ENCODE measurements around the gene SLC26A6.

The SLC26A6 gene

DNA sequence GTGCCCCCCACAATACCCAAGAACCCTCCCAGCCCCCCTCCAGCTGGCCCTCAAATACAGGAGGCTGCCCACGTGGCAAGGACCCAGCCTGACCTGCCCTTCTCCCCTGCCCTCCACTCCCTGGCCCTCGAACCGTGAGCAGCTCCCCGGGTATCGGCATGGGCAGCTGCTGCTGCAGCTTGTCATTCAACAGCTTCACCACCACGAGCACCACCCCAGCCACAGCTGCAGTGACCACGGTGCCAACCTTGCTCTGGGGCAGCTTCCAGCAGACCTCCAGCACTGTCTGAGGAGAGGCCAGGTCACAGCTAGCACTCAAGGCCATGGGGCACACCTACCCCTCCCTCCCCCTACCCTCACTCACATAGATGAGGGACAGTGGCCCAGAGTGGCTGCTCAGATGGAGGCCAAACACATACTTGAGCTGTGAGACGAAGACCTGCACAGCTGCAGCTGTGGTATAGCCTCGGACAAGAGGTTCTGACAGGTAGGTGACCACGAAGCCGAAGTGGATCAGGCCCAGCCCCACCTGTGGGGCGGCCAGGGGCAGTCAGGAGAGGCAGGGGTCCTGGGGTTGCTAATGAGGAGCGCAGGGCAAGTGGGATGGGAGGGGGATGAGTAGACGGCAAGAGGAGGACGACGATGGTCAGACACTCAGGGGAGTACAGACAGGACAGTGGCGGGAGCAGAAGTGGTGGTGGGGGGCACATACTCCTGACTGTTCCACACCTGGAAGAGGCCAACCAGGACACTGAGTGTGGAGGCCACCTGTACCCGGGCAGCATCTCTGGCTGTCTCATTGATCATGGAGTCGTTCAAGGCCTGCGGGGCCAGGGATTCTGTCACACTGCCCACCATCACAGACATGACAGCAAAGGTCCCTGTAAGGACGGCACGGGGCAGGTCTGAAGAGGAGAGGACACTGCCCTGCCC lies 3.5 kb downstream of the SLC26A6 start:
- DNase-seq (ENCODE audit: low read depth) = no peak

DNA sequence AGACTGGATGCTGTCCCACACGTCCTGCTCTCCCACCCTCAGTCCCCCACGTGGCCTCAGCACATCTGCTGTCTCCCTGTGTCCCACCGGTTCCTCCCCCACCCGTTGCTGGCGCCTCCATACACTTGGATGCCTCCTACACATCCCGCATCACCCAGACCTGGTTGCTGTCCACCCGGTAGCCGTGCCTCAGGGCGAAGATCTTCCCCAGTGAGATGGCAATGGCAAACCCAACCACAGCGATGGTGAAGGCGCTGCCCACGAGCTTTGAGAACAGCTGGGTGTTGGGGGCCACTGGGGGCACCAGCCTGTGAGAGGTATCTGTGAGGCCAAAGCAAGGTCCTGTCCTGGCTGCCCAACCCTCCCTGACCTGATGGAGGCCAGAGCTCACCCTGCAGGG lies 4.4 kb downstream of the SLC26A6 start:
- no peak for DNase-seq (ENCODE audit: low read depth)

DNA sequence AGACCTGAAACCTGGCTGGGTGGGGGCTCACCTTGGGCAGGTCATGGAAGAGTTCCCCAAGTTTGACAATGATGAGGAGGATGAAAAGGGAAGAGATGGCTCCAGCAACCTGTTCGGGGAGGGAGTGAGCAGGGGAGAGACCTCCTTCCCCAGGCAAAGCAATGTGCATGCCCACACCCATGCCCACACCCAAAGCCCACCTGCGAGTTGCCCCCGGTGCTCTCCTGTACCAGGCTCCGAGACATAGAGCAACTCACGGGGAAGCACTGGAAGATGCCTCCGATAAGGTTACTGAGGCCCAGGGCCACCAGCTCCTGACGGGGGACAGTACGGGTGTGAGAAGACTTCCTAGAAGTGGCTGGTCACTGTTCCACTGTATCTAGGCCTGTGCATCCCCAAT lies 4.9 kb downstream of the SLC26A6 start:
- no peak for DNase-seq (ENCODE audit: low read depth)

DNA sequence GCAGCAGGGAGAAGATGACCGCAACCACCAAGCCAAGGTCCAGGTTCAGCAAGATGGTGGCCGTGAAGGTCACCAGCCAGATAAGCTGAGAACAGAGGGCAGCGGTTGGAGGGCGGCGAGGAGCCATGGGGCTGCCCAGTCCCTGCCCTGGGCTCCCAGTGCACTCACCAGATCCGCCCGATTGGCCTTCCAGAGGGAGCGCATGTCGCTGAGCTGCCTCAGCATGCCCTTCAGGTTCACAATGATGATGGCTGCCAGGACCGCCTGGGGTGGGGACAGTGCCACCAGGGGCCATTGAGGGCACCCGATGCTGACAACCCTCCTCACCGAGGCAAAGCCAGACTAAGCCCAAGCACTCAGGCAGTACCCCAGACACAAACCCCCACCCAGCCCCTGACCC lies 5.4 kb downstream of the SLC26A6 start:
- no peak for DNase-seq (ENCODE audit: low read depth)

DNA sequence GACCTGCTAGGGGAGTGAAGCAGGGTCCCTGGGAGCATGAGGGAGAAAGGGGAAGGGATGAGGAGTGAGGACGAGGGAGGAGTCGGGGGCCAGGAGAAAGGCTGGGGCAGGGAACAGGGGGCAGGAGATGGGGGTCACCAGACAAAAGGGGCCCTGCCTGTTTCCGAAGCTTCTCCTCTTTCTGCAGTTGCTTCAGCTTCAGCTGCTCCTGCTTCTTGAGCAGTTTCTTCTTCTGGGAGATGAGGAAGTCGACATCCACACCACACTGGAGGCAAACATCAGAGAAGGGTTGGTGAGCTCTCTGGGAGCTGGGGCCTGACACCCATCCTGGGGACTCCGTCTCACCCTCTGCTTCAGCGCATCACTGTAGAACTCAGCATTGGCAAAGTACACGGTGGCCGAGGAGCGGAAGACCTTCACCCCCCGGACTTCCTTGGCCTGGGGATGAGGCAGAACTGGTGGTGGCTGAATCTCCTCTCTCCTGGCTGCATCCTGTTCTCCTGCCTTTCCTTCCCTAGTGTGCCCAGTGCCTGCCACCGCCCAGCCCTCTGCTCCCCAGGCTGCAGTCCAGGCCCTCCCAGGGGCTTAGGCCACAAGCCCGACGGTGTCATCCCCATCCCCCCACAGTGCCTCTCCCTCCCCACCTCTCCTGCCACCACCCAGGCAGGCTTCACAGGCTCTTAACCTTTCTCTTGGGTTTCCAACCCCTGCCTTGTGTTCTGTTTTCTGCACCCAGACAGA lies 6.8 kb downstream of the SLC26A6 start:
- no peak for DNase-seq (ENCODE audit: low read depth)

DNA sequence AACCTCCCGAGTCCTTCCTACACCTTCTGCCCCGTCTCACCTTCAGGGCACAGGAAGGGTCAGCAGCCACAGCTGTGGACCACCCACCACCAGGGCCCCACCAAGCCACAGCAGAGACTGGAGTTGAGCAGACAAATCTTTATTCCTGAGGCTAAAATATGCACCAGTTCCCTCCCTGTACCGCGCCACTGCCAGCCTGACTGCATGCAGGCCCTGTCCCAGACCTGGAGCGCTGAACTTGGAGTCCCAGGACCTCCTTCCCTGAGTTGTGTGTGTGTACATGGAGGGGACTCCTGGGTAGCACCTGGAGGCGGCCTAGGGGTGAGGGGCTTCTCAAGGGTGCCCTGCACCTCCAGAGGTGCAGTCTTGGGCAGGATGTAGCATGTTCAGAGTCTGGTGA lies 9.7 kb downstream of the SLC26A6 start:
- no peak for DNase-seq (ENCODE audit: low read depth)

DNA sequence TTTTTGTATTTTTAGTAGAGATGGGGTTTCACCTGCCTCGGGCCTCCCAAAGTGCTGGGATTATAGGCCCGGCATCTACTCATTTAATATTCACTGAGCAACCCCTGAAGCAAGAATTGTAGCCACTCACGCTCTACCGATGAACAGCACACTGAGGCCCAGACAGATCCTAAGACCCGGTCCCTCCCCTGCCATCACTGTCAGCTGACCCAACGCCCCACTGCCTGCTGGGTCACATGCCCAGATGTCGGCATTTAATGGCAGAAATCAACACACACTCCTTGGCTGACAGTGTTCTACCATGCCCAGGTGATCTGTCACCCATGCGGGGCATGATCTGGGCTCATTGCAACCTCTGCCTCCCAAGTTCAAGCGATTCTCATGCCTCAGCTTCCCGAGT lies 10.5 kb downstream of the SLC26A6 start:
- DNase-seq (ENCODE audit: low read depth) = no peak

DNA sequence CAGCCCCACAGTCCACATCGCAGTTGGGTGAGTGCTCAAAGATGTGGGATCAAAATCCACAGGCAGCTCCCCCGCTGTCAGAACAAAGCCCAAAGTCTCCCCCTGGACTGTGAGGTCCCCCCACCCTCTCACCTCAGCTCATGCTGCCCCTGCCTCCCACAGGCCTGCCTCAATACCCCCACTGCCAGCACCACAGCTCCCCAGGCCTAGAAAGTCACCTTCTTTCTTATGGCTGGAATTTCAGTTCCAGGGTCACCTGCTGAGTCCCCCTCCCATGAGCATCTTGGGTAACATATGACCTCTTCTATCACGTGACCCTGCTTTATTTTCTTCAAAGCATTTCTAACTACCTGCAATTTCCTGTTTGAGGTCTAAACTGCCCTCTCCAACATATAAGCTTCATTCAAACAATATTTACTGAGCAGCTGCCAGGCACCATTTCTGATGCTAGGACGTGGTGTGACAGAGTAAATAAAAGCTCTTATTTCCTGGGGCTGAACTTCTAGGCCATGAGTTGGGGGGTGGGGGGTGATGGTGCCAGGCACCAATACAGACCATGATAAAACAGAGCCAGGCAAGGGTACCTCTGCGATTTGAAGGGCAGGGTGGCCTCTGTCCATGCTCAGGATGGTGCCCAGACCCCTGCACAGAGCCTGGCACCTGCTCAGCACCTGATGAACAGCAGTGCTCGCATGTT lies 11.3 kb downstream of the SLC26A6 start:
- no peak for DNase-seq (ENCODE audit: low read depth)

DNA sequence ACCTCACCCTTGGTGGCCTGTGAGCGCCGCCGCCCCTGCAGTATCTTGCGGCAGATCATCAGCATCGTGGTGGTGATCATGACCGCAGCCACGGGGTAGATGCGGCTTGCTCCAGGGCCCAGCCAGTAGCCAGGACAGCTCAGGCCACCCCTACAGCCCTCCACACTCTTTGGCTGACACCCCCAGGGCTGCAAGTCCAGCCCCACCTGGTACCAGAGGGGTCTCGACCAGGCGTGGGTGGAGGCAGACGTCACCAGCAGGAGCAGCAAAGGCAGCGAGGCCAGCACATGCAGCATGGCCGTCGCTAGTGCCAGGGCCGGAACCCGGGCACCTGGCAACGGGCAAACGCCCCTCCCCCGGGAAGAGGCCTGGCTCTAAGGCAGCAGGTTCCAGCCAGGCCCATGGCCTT lies 13.8 kb downstream of the SLC26A6 start, which contains the start of gene TMEM89:
TSS of gene TMEM89 (minus strand) at position 309 of the 409 bp plus-strand sequence. CDS start at position 296, 13 bp downstream.
- no peak for DNase-seq (ENCODE audit: low read depth)

DNA sequence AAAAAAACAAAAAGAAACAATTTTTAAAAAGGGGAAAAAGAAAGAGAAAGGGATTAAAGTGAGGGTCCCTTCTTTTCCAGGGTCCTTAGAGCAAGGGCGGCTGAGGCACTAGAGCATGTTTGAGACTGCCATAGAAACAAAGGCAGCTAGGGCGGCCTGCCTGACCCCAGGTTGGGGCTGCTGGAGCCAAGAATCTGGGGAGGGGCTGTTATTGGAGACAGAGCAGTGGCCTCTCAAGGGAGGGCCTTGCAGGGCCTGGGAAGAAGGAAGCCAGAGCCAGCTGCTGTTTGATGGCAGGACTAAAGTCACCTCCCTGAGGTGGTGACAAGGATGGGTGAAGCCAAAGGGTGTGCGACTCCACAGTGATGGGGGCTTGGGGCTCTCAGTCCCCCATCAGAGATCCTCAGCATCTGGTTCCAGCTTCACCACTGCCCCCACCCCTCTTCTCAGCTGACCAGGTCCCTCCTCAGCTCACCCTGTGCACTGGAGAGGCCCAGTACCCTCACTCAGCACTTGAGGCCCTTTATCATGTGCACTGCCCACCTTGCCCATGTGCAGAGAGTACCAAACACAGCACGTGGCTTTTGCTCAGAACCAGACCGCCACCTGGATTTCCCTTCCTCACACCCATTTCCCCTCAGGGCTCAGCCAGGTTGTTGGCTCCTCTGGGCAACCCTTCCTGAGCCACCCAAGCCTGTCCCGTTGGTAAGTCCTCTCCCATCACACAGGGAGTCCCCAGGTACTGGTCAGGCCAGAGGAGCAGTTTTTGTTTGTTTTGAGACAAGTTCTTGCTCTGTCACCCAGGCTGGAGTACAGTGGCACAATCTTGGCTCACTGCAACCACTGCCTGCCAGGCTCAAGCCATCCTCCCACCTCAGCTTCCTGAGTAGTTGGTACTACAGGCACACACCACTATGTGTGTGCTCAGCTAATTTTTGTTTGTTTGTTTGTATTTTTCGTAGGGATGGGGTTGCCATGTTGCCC lies 15.4 kb downstream of the SLC26A6 start:
- DNase-seq (ENCODE audit: low read depth) = no peak

DNA sequence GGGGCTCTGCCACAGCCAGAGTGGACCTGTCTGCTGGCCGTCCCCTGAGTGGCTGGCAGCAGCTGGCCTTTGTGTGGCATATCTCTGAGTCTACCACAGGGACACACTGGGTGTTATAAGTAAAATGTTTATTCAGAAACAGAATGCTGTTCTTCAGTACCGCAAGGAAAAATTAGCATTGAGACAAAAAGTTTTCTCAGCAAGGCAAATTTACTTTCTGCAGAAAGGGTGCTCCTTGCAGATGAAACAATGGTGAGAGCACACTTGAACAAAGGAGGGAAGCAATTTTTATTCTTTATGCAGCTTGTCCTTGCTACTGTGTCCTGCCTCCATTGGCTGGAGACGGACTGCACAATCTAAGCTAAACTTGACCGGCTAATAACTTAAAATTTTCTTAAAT lies 17.7 kb downstream of the SLC26A6 start:
- DNase-seq (ENCODE audit: low read depth) = no peak

DNA sequence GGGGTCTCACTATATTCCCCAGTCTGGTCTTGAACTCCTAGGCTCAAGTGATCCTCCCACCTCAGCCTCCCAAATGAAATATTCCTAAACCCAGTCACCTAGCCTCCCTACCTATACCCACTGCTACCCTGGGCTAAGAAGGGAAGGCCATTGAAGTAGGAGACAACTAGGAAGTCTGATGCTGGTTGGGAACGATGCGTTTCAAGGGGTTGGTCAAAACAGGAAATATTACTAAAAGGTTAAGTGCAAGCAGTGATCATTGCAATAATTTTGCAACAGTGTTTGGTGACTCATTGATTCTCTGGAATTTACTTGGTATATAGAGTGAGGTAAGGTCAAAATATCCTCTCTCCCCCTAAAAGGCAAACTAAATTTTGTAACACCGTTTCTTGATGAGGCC lies 21.2 kb downstream of the SLC26A6 start:
- no peak for DNase-seq (ENCODE audit: low read depth)

DNA sequence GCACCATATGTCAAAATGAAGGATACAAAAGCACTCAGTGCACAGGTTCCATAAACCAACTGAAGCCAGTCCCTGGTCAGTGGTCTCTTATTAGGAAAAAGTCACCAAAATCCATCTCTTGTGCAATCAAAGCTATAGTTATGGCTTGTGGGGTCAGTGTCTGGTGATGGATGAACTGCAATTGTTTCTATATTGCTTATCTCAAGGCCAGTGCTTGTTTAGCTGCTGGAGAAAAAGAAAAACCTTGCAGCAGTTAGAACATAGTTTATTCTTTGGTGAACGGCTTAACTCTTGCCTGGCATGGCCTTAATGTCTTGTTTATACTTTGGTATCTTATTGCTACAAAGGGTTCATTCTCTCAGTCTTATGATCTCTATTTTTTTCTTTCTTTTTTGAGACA lies 23.0 kb downstream of the SLC26A6 start:
- no peak for DNase-seq (ENCODE audit: low read depth)

DNA sequence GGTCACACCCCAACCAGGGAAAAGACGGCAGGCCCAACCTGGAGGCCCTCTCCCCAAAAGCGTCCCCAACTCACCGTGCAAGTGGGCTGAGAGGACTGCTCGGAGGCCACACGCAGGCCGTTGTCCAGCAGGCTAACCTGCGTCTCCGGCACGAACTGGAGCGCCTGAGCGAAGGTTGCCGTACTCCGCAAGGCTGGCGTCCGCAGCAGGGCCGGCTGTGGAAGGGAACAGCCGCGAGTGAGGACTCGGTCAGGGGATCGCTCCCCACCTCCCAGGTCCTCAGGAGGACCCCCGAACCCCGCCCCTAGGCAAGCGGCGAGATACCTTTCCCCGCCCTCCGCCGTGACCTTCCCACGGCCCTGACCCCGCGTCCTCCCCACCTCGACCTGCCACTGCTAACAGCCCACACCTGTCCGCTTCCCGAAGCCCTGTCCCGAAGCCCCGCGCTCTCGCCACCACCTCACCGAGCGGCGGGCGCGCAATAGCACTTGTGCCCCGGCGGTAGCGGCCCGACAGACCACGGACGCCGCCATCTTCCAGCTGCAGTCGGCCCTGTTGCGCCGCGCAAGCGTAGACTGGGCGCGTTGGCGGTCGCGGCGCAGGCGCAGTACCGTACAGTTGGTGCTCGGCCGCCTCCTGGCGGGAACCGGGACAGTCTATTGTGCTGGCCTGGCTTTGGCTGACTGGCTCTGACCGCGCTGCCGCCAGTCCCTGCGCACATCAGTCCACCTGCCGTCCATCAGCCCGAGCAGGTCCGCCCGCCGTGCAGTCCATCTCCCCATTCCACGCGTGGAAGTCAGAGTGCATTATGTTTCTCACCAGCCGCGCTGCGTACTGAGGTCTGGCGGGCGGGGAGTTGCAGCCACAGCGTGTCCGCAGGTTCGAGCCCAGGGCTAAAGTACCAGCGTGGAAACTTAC lies 25.9 kb downstream of the SLC26A6 start, which contains the start of gene UQCRC1:
TSS of gene UQCRC1 (minus strand) at position 559 of the 918 bp plus-strand sequence. CDS start at position 533, 26 bp downstream.
- peak; percentile 92 for DNase-seq (ENCODE audit: low read depth)

DNA sequence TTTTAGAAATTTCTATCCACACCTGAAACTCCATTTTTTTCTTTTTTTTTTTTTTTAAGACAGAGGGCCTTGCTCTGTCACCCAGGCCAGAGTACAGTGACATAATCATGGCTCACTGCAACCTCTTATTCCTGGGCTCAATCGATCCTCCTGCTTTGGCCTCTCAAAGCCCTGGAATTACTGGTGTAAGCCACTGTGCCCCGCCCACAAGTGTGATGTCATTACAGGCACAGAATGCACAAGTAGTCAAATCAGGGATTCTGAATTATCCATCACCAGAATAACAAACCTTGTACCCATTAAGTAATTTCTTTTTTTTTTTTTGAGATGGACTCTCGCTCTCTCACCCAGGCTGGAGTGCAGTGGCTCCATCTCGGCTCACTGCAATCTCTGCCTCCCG lies 27.7 kb downstream of the SLC26A6 start:
- no peak for DNase-seq (ENCODE audit: low read depth)

DNA sequence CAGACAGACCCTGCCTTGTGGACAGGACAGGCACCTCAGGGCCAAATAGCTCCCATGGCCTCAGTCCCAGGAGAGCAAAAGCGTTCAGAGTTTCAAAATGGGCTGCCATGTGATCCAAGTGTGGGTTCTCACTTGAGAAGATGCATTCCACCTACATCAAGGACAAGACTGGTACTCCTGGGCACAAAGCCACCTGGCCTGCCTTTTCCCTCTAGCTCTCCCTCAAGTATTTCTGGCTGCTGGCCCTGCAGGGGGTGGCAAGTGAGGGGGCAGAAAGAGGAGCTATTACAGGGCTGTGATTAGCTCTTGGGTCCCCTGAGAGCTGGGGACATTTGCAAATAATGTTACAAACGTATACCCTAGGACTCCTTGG lies 33.7 kb downstream of the SLC26A6 start:
- no peak for DNase-seq (ENCODE audit: low read depth)

DNA sequence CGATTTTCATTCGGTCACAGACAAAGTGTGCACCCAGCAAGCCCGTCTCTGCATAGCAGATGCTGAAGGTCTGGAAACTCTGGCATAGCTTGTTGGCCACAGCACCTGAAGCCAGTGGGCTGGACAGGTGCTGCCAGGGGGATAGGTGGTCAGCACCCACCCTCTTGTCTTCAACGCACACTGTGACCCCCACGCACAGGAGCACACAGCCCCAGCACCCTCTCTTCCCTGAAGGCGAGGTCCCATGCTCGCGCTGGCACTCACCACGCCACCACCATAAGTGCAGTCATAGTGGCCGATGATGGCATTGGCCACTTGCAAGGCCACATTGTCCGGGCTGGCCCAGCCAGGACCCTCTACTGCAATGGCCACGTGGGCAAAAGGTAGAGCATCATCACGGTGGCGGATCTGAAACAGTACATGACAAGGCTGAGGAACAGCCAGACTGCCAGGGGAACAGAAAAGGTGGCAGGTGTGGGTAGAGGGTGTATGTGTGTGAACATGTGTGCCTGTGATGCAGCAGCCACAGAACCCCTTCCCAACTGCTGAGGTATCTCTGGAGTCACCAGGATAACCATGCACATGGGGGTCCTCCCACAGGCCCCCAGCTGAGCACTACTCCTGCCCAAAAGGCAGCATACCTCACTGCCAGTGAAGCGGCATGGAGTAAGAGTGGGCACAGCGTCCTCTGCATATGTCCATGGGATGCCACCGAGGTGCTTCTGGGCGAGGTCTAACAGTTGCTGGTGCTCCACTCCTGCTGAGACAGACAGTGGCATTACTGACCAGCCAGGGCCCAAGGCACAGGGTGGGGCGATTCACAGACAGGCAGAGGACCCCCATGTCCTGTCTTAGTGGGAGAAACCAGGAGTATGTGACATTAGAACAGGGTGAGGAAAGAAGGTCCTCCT lies 34.3 kb downstream of the SLC26A6 start:
- DNase-seq (ENCODE audit: low read depth) = no peak

DNA sequence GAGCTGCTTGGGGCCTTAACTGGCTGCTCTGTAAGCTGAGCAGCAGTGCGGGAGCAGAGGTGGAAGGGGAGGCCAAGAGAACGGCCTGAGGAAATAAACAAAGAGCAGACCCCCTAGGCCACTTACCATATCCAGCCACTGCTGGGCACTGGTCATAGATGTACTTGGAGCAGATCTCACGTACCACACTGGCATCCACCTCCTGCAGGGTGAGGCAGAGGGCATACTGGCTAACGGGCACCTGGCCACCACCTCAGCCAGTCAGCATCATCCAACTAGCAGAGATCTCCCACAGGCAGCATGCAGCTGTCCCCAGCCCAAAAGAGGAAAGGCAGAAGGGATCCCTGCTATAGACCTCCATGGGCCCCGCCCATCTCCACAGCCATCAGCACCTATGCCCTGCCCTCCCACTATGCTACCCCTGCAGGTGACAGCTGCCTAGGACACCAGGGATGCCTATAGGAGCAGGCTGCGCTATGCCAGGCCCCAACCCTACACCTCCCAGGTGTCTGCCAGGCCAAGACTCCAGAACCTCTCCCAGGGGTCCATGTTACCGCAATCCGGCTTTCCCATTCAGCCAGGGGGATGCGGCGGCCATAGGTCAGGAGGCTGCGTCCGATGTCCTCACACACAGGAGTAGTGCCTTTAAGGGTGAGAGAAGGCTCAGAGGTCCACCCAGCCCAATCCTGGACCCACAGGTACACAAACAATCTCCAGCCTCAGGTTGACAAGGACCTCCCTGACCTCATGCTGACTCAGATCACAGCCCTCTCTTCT lies 35.6 kb downstream of the SLC26A6 start:
- DNase-seq (ENCODE audit: low read depth) = no peak
